GM12878 (cell line): ENCODE data around the gene USO1. TPM values are rescaled to one million over a fixed set of nuclear protein-coding genes. Genes with fewer than 3 reads are reported as not detected.
A peak's percentile ranks its signal among the peaks of the same experiment; 100 is the strongest.

Source experiments
- ATAC-seq: fragments of 200-7000 bp; cut with Tn5 transposase; 3 replicates; pipeline ENCODE4 v1.9.1; 2020; ENCODE audit warnings: mild to moderate bottlenecking, moderate library complexity
- BruUV-seq: library from RNA; stranded (reverse); fragments of 400-500 nt; replicated peaks from 2 replicates; lab custom pipeline; 2021; lab: Mats Ljungman, UMichigan
- CTCF ChIA-PET: fragments of 300-600 bp; sonication (Branson Sonifier 250); formaldehyde crosslinking; extraction: SDS; loops from one replicate; lab custom pipeline; 2021; ENCODE audit warnings: inconsistent platforms; lab: Yijun Ruan, JAX
- POLR2A ChIA-PET: fragments of 350-600 bp; formaldehyde crosslinking; extraction: SDS; loops from one replicate; lab custom pipeline; 2021; ENCODE audit warnings: inconsistent platforms; lab: Charles Lee
- RAD21 ChIA-PET: fragments of 300-600 bp; sonication (Branson Sonifier 250); formaldehyde crosslinking; loops from one replicate; lab custom pipeline; 2023; ENCODE audit warnings: antibody characterized with exemption; ENCODE audit not compliant: unreplicated experiment; lab: Charles Lee
- SMC1A ChIA-PET: fragments of 300-600 bp; sonication (Branson Sonifier 250); formaldehyde crosslinking; loops from one replicate; lab custom pipeline; 2023; ENCODE audit not compliant: unreplicated experiment, uncharacterized antibody; lab: Charles Lee
- DNase-seq: peaks from one replicate; pipeline ENCODE4 v3.0.0-alpha.2; 2011; ENCODE audit warnings: low read depth, low spot score
- FAIRE-seq: peaks from 3 replicates; lab custom pipeline; 2011; peaks lifted over from hg19 to GRCh38; lab: Jason Lieb, UNC
- H2AFZ ChIP-seq: 2 replicates; pipeline ENCODE4 v1.6.0; 2011; ENCODE audit warnings: low read depth, low read length, control low read depth; ENCODE audit not compliant: control insufficient read depth
- H3K27ac ChIP-seq: 2 replicates; pipeline ENCODE4 v1.5.1; 2011; ENCODE audit warnings: control low read depth; ENCODE audit not compliant: control insufficient read depth, insufficient read depth
- H3K27me3 ChIP-seq, 2 experiments: replicated peaks in 1 of 2; 2 replicates each; pipeline versions ENCODE4 v1.6.0 to v1.6.1; 2011; ENCODE audit warnings: low read length in 1 of 2; ENCODE audit not compliant: control insufficient read depth in 2 of 2, insufficient read depth in 2 of 2
- H3K36me3 ChIP-seq, 2 experiments: 2 replicates each; pipeline ENCODE4 v1.5.1; 2011; ENCODE audit warnings: low read length in 1 of 2; ENCODE audit not compliant: control insufficient read depth in 2 of 2, insufficient read depth in 2 of 2
- H3K4me1 ChIP-seq: 2 replicates; pipeline ENCODE4 v1.6.1; 2011; ENCODE audit warnings: mild to moderate bottlenecking, low read length, moderate library complexity, mixed read lengths; ENCODE audit not compliant: control insufficient read depth, insufficient read depth
- H3K4me2 ChIP-seq: 2 replicates; pipeline ENCODE4 v1.6.0; 2011; ENCODE audit warnings: control low read depth; ENCODE audit not compliant: control insufficient read depth, insufficient read depth
- H3K4me3 ChIP-seq: fragments of 200-600 bp; sonication (generic); 2 replicates; pipeline ENCODE4 v1.5.1; 2016
- H3K79me2 ChIP-seq: 2 replicates; pipeline ENCODE4 v1.6.0; 2011; ENCODE audit warnings: low read length; ENCODE audit not compliant: control insufficient read depth, insufficient read depth
- H3K9ac ChIP-seq: 2 replicates; pipeline ENCODE4 v1.8.0; 2011; ENCODE audit warnings: low read length, control low read depth, mixed read lengths; ENCODE audit not compliant: control insufficient read depth, insufficient read depth
- H3K9me3 ChIP-seq: replicated peaks from 3 replicates; pipeline ENCODE4 v1.5.1; 2011; ENCODE audit warnings: mild to moderate bottlenecking, low read length; ENCODE audit not compliant: control insufficient read depth, insufficient read depth
- H4K20me1 ChIP-seq: 2 replicates; pipeline ENCODE4 v1.6.0; 2011; ENCODE audit not compliant: control insufficient read depth, insufficient read depth
- CBFB ChIP-seq: IDR thresholded peaks from 2 replicates; pipeline ENCODE4 v1.6.1; 2016; ENCODE audit warnings: antibody characterized with exemption, low read depth
- FOXK2 ChIP-seq: fragments of 450-650 bp; IDR thresholded peaks from 2 replicates; pipeline ENCODE4 v1.6.1; 2017; ENCODE audit warnings: mild to moderate bottlenecking, moderate library complexity
- JUNB ChIP-seq: IDR thresholded peaks from 2 replicates; pipeline ENCODE4 v1.6.1; 2016; ENCODE audit warnings: antibody characterized with exemption, mild to moderate bottlenecking
- JUND ChIP-seq: IDR thresholded peaks from 2 replicates; pipeline ENCODE4 v1.6.1; 2012; ENCODE audit warnings: low read depth, mild to moderate bottlenecking, low read length, improper control_type of control experiment, moderate library complexity
- MEF2A ChIP-seq: IDR thresholded peaks from 2 replicates; pipeline ENCODE4 v1.6.1; 2011; ENCODE audit warnings: low read depth, mild to moderate bottlenecking, low read length, moderate library complexity; ENCODE audit not compliant: insufficient read depth
- MXI1 ChIP-seq: fragments of 150-350 bp; IDR thresholded peaks from 2 replicates; pipeline ENCODE4 v1.6.1; 2011; ENCODE audit warnings: low read depth, mild to moderate bottlenecking, inconsistent platforms, low read length, improper control_type of control experiment
- MYB ChIP-seq: fragments of 150-350 bp; IDR thresholded peaks from 2 replicates; pipeline ENCODE4 v1.6.1; 2014; ENCODE audit warnings: mild to moderate bottlenecking, low read depth, low read length, borderline replicate concordance
- RAD51 ChIP-seq: fragments of 450-650 bp; IDR thresholded peaks from 2 replicates; pipeline ENCODE4 v1.6.1; 2016; ENCODE audit warnings: moderate library complexity, mild to moderate bottlenecking, inconsistent platforms
- REST ChIP-seq: IDR thresholded peaks from 2 replicates; pipeline ENCODE4 v1.6.1; 2012; ENCODE audit warnings: mild to moderate bottlenecking, low read depth, low read length
- RFX5 ChIP-seq: IDR thresholded peaks from 2 replicates; pipeline ENCODE4 v1.6.1; 2011; ENCODE audit warnings: low read depth, low read length, improper control_type of control experiment
- TARDBP ChIP-seq: IDR thresholded peaks from 2 replicates; pipeline ENCODE4 v1.6.1; 2016; ENCODE audit warnings: borderline replicate concordance
- ZNF24 ChIP-seq: fragments of 450-650 bp; IDR thresholded peaks from 2 replicates; pipeline ENCODE4 v1.6.1; 2017; ENCODE audit warnings: antibody characterized with exemption, mild to moderate bottlenecking
- ZNF384 ChIP-seq: IDR thresholded peaks from 2 replicates; pipeline ENCODE4 v1.6.1; 2012; ENCODE audit warnings: low read depth, mild to moderate bottlenecking, low read length, improper control_type of control experiment, borderline replicate concordance
- WGBS: methylation state at CpG from one replicate; pipeline ENCODE4 v1.1.6; 2016; ENCODE audit warnings: low lambda C conversion rate; ENCODE audit not compliant: insufficient replicate concordance, insufficient coverage; ENCODE audit errors: missing lambda C conversion rate; 5-methylcytosine and 5-hydroxymethylcytosine counted together
- in situ Hi-C: fragments of 300-500 bp; cut with MboI; formaldehyde crosslinking; loops from 9 replicates; pipeline ENCODE4 v1.14.3; 2018; ENCODE audit warnings: mixed read lengths
- intact Hi-C: fragments of 100-400 bp; cut with micrococcal nuclease; formaldehyde crosslinking; loops from one replicate; pipeline ENCODE4 v1.14.2; 2022; ENCODE audit not compliant: unreplicated experiment
- polyA plus RNA-seq, 11 experiments: library from polyadenylated mRNA; depleted of rRNA in 4 of 11; unstranded in 6 of 11; stranded (reverse) in 5 of 11; fragments of >200 nt; fragmentation: Nextera tagmentation in 4 of 11; fragmentation: Illumina TruSeq in 1 of 11; extraction: Ambion mirVana in 4 of 11; extraction: Trizol in 1 of 11; gene quantifications; 1 replicate in 1 of 11; 2 replicates in 10 of 11; pipeline versions ENCODE4 v1.2.1 to v1.2.3, GENCODE V29; 2011 to 2016; ENCODE audit warnings: inconsistent platforms in 2 of 11, missing spikeins in 2 of 11, low read depth in 1 of 11
- total RNA-seq, 4 experiments: library from RNA; depleted of rRNA in 3 of 4; stranded (reverse); fragments of >200 nt in 3 of 4; fragmentation: Illumina TruSeq in 1 of 4; extraction: Trizol in 1 of 4; gene quantifications; 2 replicates each; pipeline versions ENCODE4 v1.2.1 to v1.2.3, GENCODE V29; 2013 to 2021
- TF ChIP-seq, protein P1 (sequence below): fragments of 450-650 bp; IDR thresholded peaks from 2 replicates; pipeline ENCODE4 v1.6.1; 2017; ENCODE audit warnings: mild to moderate bottlenecking, low read depth, inconsistent platforms; ENCODE audit not compliant: poor library complexity, severe bottlenecking
- TF ChIP-seq, protein P2 (sequence below): IDR thresholded peaks from 2 replicates; pipeline ENCODE4 v1.6.1; 2011; ENCODE audit warnings: low read depth, mild to moderate bottlenecking, low read length, moderate library complexity, borderline replicate concordance; ENCODE audit errors: extremely low read depth

Gene USO1
- total and polyA plus RNA-seq, 10 of the 15 experiments (the other 5 are each of a cell fraction or from before 2014, with no cell fraction given): 19.4 to 79.7 (median 59.6) TPM

DNA sequence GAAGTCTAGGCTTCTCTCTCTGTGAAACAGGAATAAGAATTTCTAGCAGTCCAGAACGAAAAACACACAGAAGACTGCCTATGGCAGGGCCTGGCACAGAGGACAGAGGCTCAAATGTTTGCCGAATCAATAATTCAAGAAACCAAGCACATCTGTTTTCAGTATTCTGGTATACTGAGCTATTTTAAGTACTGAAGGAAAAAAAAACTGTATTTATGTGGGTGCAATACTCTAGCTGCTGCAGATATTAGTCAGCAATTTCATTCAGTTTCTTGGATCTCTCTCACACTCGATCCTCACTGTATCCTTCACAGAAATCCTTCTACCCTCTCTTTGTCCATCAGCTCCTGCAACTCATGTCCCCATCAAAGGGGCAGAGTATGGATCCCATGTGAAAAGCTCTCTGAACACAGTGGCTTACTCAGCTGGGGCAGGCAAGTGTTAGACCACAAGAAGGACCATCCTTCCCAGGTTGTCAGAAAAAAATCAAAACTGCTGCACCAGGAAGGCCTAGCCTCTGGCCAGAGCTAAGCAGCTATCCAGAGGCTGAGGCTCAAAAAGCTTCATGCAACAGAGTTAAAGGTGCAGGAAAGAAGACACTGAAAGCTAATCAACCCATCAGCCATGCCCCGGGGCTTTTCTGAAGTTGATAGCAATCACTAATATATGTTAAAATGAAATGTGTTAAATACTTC lies 9.1 kb upstream of the USO1 start:
- intact Hi-C loops: no loop called here
- Histone ChIP-seq H4K20me1 (no peaks in the 10 kb centered on the region), H3K9ac (no peak overlapping the region), H3K27ac (no peak overlapping the region), H3K4me2 (peak overlapping the region; percentile 47), H3K4me1 (no peaks in the 10 kb centered on the region), H3K36me3 (no peaks in the 10 kb centered on the region), H3K79me2 (no peaks in the 10 kb centered on the region), H3K4me3 (no peak overlapping the region), H2AFZ (no peak overlapping the region), H3K27me3 (no peaks in the 10 kb centered on the region), H3K9me3 (no peaks in the 10 kb centered on the region)
- ChIA-PET CTCF (interaction anchor here (1.1 to 1.2 kb wide), 2 partner anchors 9 to 41 kb away, joined by 3 to 8 read pairs; partner anchors contain the start of gene USO1), SMC1A (interaction anchor here (0.8 to 1.5 kb wide), 5 partner anchors 9 to 60 kb away, joined by 3 to 5 read pairs (median 4); partner anchors contain the start of gene USO1), POLR2A (interaction anchor here (1.2 kb wide), 1 partner anchor 9 kb away, joined by 7 read pairs; the partner anchor contains the start of gene USO1), RAD21 (interaction anchor here (1.1 to 1.4 kb wide), 2 partner anchors 9 to 60 kb away, joined by 4 to 5 read pairs; partner anchors contain the start of gene USO1)
- in situ Hi-C loops: no loop called here
- 40% methylated on average over 4 of the region's 4 CpGs for WGBS
- DNase-seq: no peak
- no peak for FAIRE-seq
- ATAC-seq: peak; percentile 48; the same call in 2 of the 3 replicates
- no TSS peak for BruUV-seq
- TF ChIP-seq RFX5 (no peak), ZNF24 (no peak), CBFB (no peak), JUND (no peak), MXI1 (no peak), FOXK2 (no peak), MEF2A (peak; percentile 88), TARDBP (no peak), ZNF384 (peak; percentile 29; the same call in 1 of the 2 replicates), MYB (no peak), REST (no peak), RAD51 (no peak), JUNB (peak; percentile 72)
- TF ChIP-seq, protein P1, sequence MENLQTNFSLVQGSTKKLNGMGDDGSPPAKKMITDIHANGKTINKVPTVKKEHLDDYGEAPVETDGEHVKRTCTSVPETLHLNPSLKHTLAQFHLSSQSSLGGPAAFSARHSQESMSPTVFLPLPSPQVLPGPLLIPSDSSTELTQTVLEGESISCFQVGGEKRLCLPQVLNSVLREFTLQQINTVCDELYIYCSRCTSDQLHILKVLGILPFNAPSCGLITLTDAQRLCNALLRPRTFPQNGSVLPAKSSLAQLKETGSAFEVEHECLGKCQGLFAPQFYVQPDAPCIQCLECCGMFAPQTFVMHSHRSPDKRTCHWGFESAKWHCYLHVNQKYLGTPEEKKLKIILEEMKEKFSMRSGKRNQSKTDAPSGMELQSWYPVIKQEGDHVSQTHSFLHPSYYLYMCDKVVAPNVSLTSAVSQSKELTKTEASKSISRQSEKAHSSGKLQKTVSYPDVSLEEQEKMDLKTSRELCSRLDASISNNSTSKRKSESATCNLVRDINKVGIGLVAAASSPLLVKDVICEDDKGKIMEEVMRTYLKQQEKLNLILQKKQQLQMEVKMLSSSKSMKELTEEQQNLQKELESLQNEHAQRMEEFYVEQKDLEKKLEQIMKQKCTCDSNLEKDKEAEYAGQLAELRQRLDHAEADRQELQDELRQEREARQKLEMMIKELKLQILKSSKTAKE: no peak
- TF ChIP-seq, protein P2, sequence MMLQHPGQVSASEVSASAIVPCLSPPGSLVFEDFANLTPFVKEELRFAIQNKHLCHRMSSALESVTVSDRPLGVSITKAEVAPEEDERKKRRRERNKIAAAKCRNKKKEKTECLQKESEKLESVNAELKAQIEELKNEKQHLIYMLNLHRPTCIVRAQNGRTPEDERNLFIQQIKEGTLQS: no peak
